HepG2 (cell line): ENCODE results near the gene PSMB11. TPM values are rescaled to one million over a fixed set of nuclear protein-coding genes. Genes with fewer than 3 reads are reported as not detected.

ENCODE experiments used
- ATF3 ChIP-seq: sonication (generic); formaldehyde crosslinking; IDR thresholded peaks from 2 replicates; pipeline ENCODE4 v1.4.0; 2020; ENCODE audit warnings: missing genetic modification reagents
- CERS6 ChIP-seq: sonication (generic); formaldehyde crosslinking; IDR thresholded peaks from 2 replicates; pipeline ENCODE4 v1.5.0; 2020; ENCODE audit warnings: missing genetic modification reagents
- E2F1 ChIP-seq: sonication (generic); formaldehyde crosslinking; IDR thresholded peaks from 2 replicates; pipeline ENCODE4 v1.5.0; 2020; ENCODE audit warnings: missing genetic modification reagents
- FOXP1 ChIP-seq, 2 experiments: fragments of 450-650 bp in 1 of 2; IDR thresholded peaks; 2 replicates each; pipeline ENCODE4 v1.6.1; 2017 to 2018; ENCODE audit warnings: antibody characterized with exemption in 1 of 2
- LBX2 ChIP-seq: sonication (generic); formaldehyde crosslinking; IDR thresholded peaks from 2 replicates; pipeline ENCODE4 v1.5.0; 2020; ENCODE audit warnings: missing genetic modification reagents, mild to moderate bottlenecking, borderline replicate concordance
- MATR3 ChIP-seq: sonication (generic); formaldehyde crosslinking; IDR thresholded peaks from 2 replicates; pipeline ENCODE4 v1.4.0; 2020; ENCODE audit warnings: missing genetic modification reagents
- MXD1 ChIP-seq: sonication (generic); formaldehyde crosslinking; IDR thresholded peaks from 2 replicates; pipeline ENCODE4 v1.4.0; 2020; ENCODE audit warnings: mild to moderate bottlenecking, missing genetic modification reagents
- NFAT5 ChIP-seq: sonication (generic); formaldehyde crosslinking; IDR thresholded peaks from 2 replicates; pipeline ENCODE4 v1.4.0; 2020; ENCODE audit warnings: missing genetic modification reagents
- NPAS2 ChIP-seq: sonication (generic); formaldehyde crosslinking; IDR thresholded peaks from 2 replicates; pipeline ENCODE4 v1.8.0; 2022; ENCODE audit warnings: mild to moderate bottlenecking, missing genetic modification reagents, borderline replicate concordance
- ZFP90 ChIP-seq: sonication (generic); formaldehyde crosslinking; IDR thresholded peaks from 2 replicates; pipeline ENCODE4 v1.8.0; 2022; ENCODE audit warnings: missing genetic modification reagents, mild to moderate bottlenecking, inconsistent platforms, borderline replicate concordance
- ZNF329 ChIP-seq: sonication (generic); formaldehyde crosslinking; IDR thresholded peaks from 2 replicates; pipeline ENCODE4 v1.9.0; 2021; ENCODE audit warnings: low read depth, mild to moderate bottlenecking, missing genetic modification reagents
- ZNF333 ChIP-seq: sonication (generic); formaldehyde crosslinking; IDR thresholded peaks from 2 replicates; pipeline ENCODE4 v1.4.0; 2020; ENCODE audit warnings: mild to moderate bottlenecking, missing genetic modification reagents, borderline replicate concordance
- ZNF431 ChIP-seq: sonication (generic); formaldehyde crosslinking; IDR thresholded peaks from 2 replicates; pipeline ENCODE4 v1.9.0; 2022; ENCODE audit warnings: missing genetic modification reagents, low read depth, mild to moderate bottlenecking, borderline replicate concordance
- ZNF710 ChIP-seq: sonication (generic); formaldehyde crosslinking; IDR thresholded peaks from 2 replicates; pipeline ENCODE4 v1.5.0; 2020; ENCODE audit warnings: mild to moderate bottlenecking, missing genetic modification reagents, borderline replicate concordance
- ZNF782 ChIP-seq: sonication (generic); formaldehyde crosslinking; IDR thresholded peaks from 2 replicates; pipeline ENCODE4 v1.4.0; 2020; ENCODE audit warnings: missing genetic modification reagents, mild to moderate bottlenecking, borderline replicate concordance
- ZNF879 ChIP-seq: sonication (generic); formaldehyde crosslinking; IDR thresholded peaks from 2 replicates; pipeline ENCODE4 v1.8.1; 2023; ENCODE audit warnings: missing genetic modification reagents
- polyA plus RNA-seq, 8 experiments: library from polyadenylated mRNA; depleted of rRNA in 3 of 8; stranded (reverse) in 7 of 8; unstranded in 1 of 8; fragments of >200 nt; fragmentation: Illumina TruSeq in 4 of 8; extraction: Trizol in 4 of 8; gene quantifications; 2 replicates each; pipeline versions ENCODE4 v1.2.1 to v1.2.3, GENCODE V29; 2011 to 2016; ENCODE audit warnings: low read depth in 4 of 8, missing spikeins in 1 of 8, mixed read lengths in 1 of 8; ENCODE audit not compliant: insufficient read depth in 1 of 8
- total RNA-seq, 5 experiments: library from RNA; depleted of rRNA; stranded (reverse); fragments of >200 nt; fragmentation: Illumina TruSeq; extraction: Trizol; gene quantifications; 2 replicates each; pipeline ENCODE4 v1.2.3, GENCODE V29; 2016; ENCODE audit warnings: low read depth in 1 of 5

The PSMB11 gene
- total and polyA plus RNA-seq, 2 of the 13 experiments (the other 11 are each of a cell fraction or from before 2014, with no cell fraction given): not detected

GRCh38 chr14:23034498-23035302, 7.3 kb upstream of the PSMB11 start, which contains the start of gene PSMB5 (continued):
- TF ChIP-seq ZNF782 (CRISPR knock-in tag): peak; percentile 95
- TF ChIP-seq MATR3: no peak
- TF ChIP-seq ZNF710 (CRISPR knock-in tag): peak; percentile 95
- TF ChIP-seq MXD1: peak; percentile 97
- TF ChIP-seq ATF3 (CRISPR knock-in tag): peak; percentile 14; the same call in 1 of the 2 replicates
- no peak for TF ChIP-seq FOXP1 (IDR thresholded peaks at IDR 0.05)
- TF ChIP-seq FOXP1 (CRISPR knock-in tag; IDR thresholded peaks at IDR 0.05): no peak; the same call in none of the 2 replicates
- peak; percentile 99 for TF ChIP-seq ZNF333
- no peak; the same call in none of the 2 replicates for TF ChIP-seq ZNF879 (CRISPR knock-in tag)
- TF ChIP-seq NFAT5 (CRISPR knock-in tag): peak; percentile 85; the same call in 1 of the 2 replicates
- TF ChIP-seq CERS6 (CRISPR knock-in tag): 0 out of 2 replicates have a peak, but pooled peaks have one; percentile 76
- TF ChIP-seq ZFP90 (CRISPR knock-in tag): peak; percentile 79; the same call in 1 of the 2 replicates
- TF ChIP-seq ZNF431 (CRISPR knock-in tag): 0 out of 2 replicates have a peak, but pooled peaks have one; percentile 87
- peak; percentile 92; the same call in 1 of the 2 replicates for TF ChIP-seq LBX2 (CRISPR knock-in tag)
- no peak for TF ChIP-seq NPAS2
- peak; percentile 92 for TF ChIP-seq ZNF329 (CRISPR knock-in tag)
- TF ChIP-seq E2F1: no peak; the same call in 1 of the 2 replicates
